Measurements from ENCODE around the gene OR8U1.

GRCh38 chr11:56412396-56412795 lies 37.0 kb downstream of the OR8U1 start, which contains the start of gene OR5AL1:
- no peak for TF ChIP-seq CTCF (IDR thresholded peaks at IDR 0.05)
- TF ChIP-seq POLR2A (IDR thresholded peaks at IDR 0.05): no peak

Measured in thyroid gland (tissue), 4 donors.